Subcutaneous adipose tissue (tissue), 4 donors: ENCODE data around the gene TRIM3. TPM values are rescaled to one million over a fixed set of nuclear protein-coding genes. Genes with fewer than 3 reads are reported as not detected.

ENCODE experiments used
- total RNA-seq, 4 donors: library from RNA; depleted of rRNA; stranded (reverse); fragments of >200 nt; gene quantifications; one replicate each; pipeline ENCODE4 v1.1.0, GENCODE V29; 2016

The TRIM3 gene
- total RNA-seq, 4 donors from 2014 or later, result 11.9 to 22.0 (median 19.2) TPM

Other genes with a start within 250 kb of the TRIM3 start
- gene FHIP1B, start 239.3 kb downstream of the TRIM3 start, total RNA-seq, result 10 to 100 TPM; 19.2 to 43.2 (median 31.3) TPM
- gene CNGA4, start 234.9 kb downstream of the TRIM3 start, total RNA-seq, result not detected
- not detected for gene CCKBR, start 214.1 kb downstream of the TRIM3 start, total RNA-seq
- gene CAVIN3, start 153.4 kb downstream of the TRIM3 start, total RNA-seq, result 100 to 1,000 TPM in 2 of 4 donors, 10 to 100 TPM in 2; 34.9 to 158 (median 90.9) TPM
- 10 to 100 TPM; 21.2 to 47.1 (median 25.8) TPM for gene SMPD1, start 83.5 kb downstream of the TRIM3 start, total RNA-seq
- gene APBB1, start 54.8 kb downstream of the TRIM3 start, total RNA-seq, result 10 to 100 TPM; 17.0 to 24.1 (median 21.4) TPM
- gene HPX, start 33.0 kb downstream of the TRIM3 start, total RNA-seq, result 1 to 10 TPM in 1 of 4 donors, under 1 TPM in 1, not detected in 2; 0.57 to 2.4 TPM
- gene ARFIP2, start 7.4 kb upstream of the TRIM3 start, total RNA-seq, result 10 to 100 TPM; 34.2 to 50.7 (median 38.4) TPM
- gene TIMM10B, start 7.6 kb upstream of the TRIM3 start, total RNA-seq, result 10 to 100 TPM; 28.2 to 37.4 (median 32.8) TPM
- gene DNHD1, start 23.3 kb upstream of the TRIM3 start, total RNA-seq, result 10 to 100 TPM in 3 of 4 donors, 1 to 10 TPM in 1; 9.9 to 30.3 (median 14.3) TPM
- 10 to 100 TPM in 2 of 4 donors, 1 to 10 TPM in 2; 8.8 to 15.4 (median 9.8) TPM for gene RRP8, start 129.7 kb upstream of the TRIM3 start, total RNA-seq
- gene ILK, start 129.8 kb upstream of the TRIM3 start, total RNA-seq, result 100 to 1,000 TPM; 105 to 157 (median 119) TPM
- 10 to 100 TPM; 38.2 to 55.6 (median 40.3) TPM for gene TAF10, start 138.3 kb upstream of the TRIM3 start, total RNA-seq
- gene TPP1, start 145.5 kb upstream of the TRIM3 start, total RNA-seq, result 100 to 1,000 TPM in 1 of 4 donors, 10 to 100 TPM in 3; 44.8 to 178 (median 93.7) TPM
- 10 to 100 TPM in 3 of 4 donors, 1 to 10 TPM in 1; 7.0 to 23.7 (median 10.7) TPM for gene DCHS1, start 181.9 kb upstream of the TRIM3 start, total RNA-seq
- gene MRPL17, start 209.4 kb upstream of the TRIM3 start, total RNA-seq, result 10 to 100 TPM; 12.8 to 22.0 (median 15.0) TPM